Uterus (tissue), 4 donors: ENCODE data around the gene DYTN. TPM values are rescaled to one million over a fixed set of nuclear protein-coding genes. Genes with fewer than 3 reads are reported as not detected.

Experiments
- DNase-seq, 2 donors: peaks; one replicate each; pipeline ENCODE4 v3.0.0-alpha.2; 2019 to 2020
- H3K27ac ChIP-seq, 2 donors: fragments of 200-600 bp; sonication (generic); 1 replicate in 1 of 2; 2 replicates in 1 of 2; pipeline ENCODE4 v1.5.1; 2016 to 2018
- H3K27me3 ChIP-seq, 2 donors: fragments of 200-600 bp; sonication (generic); one replicate each; pipeline ENCODE4 v1.5.1; 2018 to 2019; ENCODE audit warnings: control low read depth in 1 of 2
- H3K36me3 ChIP-seq, 2 donors: fragments of 200-600 bp; sonication (generic); one replicate each; pipeline ENCODE4 v1.5.1; 2019; ENCODE audit warnings: control low read depth in 1 of 2
- H3K4me1 ChIP-seq, 2 donors: fragments of 200-600 bp; sonication (generic); one replicate each; pipeline ENCODE4 v1.5.1; 2018 to 2019; ENCODE audit warnings: control low read depth in 1 of 2
- H3K4me3 ChIP-seq, 2 donors: fragments of 200-600 bp; sonication (generic); 1 replicate in 1 of 2; 2 replicates in 1 of 2; pipeline ENCODE4 v1.5.1; 2018 to 2019; ENCODE audit warnings: mild to moderate bottlenecking in 1 of 2
- H3K9me3 ChIP-seq, 2 donors: fragments of 200-600 bp; sonication (generic); one replicate each; pipeline ENCODE4 v1.5.1; 2019; ENCODE audit warnings: control low read depth in 1 of 2
- POLR2A ChIP-seq, 2 donors: fragments of 450-650 bp; IDR thresholded peaks; one replicate each; pipeline ENCODE4 v1.6.1; 2016; ENCODE audit warnings: antibody characterized with exemption in 2 of 2, mild to moderate bottlenecking in 1 of 2, moderate library complexity in 1 of 2
- intact Hi-C: fragments of 100-400 bp; cut with DNase I; formaldehyde crosslinking; loops from one replicate; pipeline ENCODE4 v1.15.1; 2023; ENCODE audit warnings: low total_unique reads
- total RNA-seq, 4 donors: library from RNA; depleted of rRNA in 3 of 4; stranded (reverse); fragments of >200 nt in 3 of 4; gene quantifications; one replicate each; pipeline versions ENCODE4 v1.1.0 to v1.2.4, GENCODE V29; 2014 to 2023
- TF ChIP-seq, protein P1 (sequence below), 4 experiments: fragments of 200-600 bp in 2 of 4; fragments of 450-650 bp in 2 of 4; sonication (generic) in 2 of 4; IDR thresholded peaks; one replicate each; pipeline ENCODE4 v1.5.1; 2016 to 2019; ENCODE audit warnings: antibody characterized with exemption in 4 of 4, mild to moderate bottlenecking in 2 of 4, moderate library complexity in 1 of 4
- donor health status: DM: yes; HTN: yes; CAD: no.

Gene DYTN
- total RNA-seq, 4 donors from 2014 or later = not detected

GRCh38 chr2:206631340-206631739, 86.9 kb downstream of the DYTN start:
- no peaks in the 10 kb centered on the region for H3K4me1 ChIP-seq
- no peaks in the 10 kb centered on the region for H3K9me3 ChIP-seq
- no peak overlapping the region for H3K4me3 ChIP-seq
- no peak for DNase-seq
- H3K27me3 ChIP-seq = no peaks in the 10 kb centered on the region
- no peak overlapping the region for H3K27ac ChIP-seq
- no peaks in the 10 kb centered on the region for H3K36me3 ChIP-seq
- no peak for TF ChIP-seq POLR2A (IDR thresholded peaks at IDR 0.05)
- TF ChIP-seq, protein P1, sequence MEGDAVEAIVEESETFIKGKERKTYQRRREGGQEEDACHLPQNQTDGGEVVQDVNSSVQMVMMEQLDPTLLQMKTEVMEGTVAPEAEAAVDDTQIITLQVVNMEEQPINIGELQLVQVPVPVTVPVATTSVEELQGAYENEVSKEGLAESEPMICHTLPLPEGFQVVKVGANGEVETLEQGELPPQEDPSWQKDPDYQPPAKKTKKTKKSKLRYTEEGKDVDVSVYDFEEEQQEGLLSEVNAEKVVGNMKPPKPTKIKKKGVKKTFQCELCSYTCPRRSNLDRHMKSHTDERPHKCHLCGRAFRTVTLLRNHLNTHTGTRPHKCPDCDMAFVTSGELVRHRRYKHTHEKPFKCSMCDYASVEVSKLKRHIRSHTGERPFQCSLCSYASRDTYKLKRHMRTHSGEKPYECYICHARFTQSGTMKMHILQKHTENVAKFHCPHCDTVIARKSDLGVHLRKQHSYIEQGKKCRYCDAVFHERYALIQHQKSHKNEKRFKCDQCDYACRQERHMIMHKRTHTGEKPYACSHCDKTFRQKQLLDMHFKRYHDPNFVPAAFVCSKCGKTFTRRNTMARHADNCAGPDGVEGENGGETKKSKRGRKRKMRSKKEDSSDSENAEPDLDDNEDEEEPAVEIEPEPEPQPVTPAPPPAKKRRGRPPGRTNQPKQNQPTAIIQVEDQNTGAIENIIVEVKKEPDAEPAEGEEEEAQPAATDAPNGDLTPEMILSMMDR (IDR thresholded peaks at IDR 0.05) = no peak
- intact Hi-C loops = no loop called here

DNA sequence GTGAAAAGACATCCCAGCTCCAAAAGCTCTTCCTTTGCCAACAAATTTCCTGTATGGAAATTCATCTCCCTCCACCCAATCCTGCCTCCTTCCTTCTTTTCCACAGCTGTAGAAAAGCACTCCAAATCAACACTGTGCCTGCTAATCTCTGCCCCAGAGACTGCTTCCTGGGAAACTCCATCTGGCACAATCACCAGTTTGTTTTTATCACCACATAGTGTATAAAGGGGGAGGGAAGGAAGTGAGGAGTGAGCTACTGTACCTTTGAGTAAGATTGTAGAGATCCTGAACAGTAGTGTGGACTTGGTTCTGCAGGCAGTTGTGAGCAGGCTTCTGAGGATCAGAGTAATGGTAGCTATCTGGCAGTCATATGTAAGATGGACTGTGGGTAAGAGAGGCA, 90.6 kb downstream of the DYTN start:
- intact Hi-C loops = no loop called here
- no peak overlapping the region for H3K27ac ChIP-seq

GRCh38 chr2:206626108-206626507, 92.1 kb downstream of the DYTN start:
- Histone ChIP-seq H3K9me3 (no peaks in the 10 kb centered on the region), H3K4me3 (no peak overlapping the region), H3K27ac (no peak overlapping the region), H3K27me3 (peaks cover 0 to 3% of the 10 kb centered on the region in 2 donors), H3K4me1 (no peaks in the 10 kb centered on the region), H3K36me3 (no peaks in the 10 kb centered on the region)
- DNase-seq = no peak
- intact Hi-C loops = no loop called here
- TF ChIP-seq POLR2A (IDR thresholded peaks at IDR 0.05) = no peak
- TF ChIP-seq, protein P1 (IDR thresholded peaks at IDR 0.05) = no peak

More for the DNA sequence above, 90.6 kb downstream of the DYTN start:
- Histone ChIP-seq H3K4me1 (no peaks in the 10 kb centered on the region), H3K27me3 (peaks cover 0 to 3% of the 10 kb centered on the region in 2 donors), H3K9me3 (no peaks in the 10 kb centered on the region), H3K36me3 (no peaks in the 10 kb centered on the region), H3K4me3 (no peak overlapping the region)
- no peak for TF ChIP-seq POLR2A (IDR thresholded peaks at IDR 0.05)
- TF ChIP-seq, protein P1 (IDR thresholded peaks at IDR 0.05) = no peak
- no peak for DNase-seq

- no peak overlapping the region for H3K4me3 ChIP-seq
These were observed 99.2 kb downstream of the DYTN start for GRCh38 chr2:206619011-206619410.

GRCh38 chr2:206616151-206616550, 102.0 kb downstream of the DYTN start:
- no peak overlapping the region for H3K27ac ChIP-seq
- H3K9me3 ChIP-seq = no peaks in the 10 kb centered on the region
- H3K4me1 ChIP-seq = no peaks in the 10 kb centered on the region
- no peaks in the 10 kb centered on the region for H3K27me3 ChIP-seq
- no peaks in the 10 kb centered on the region for H3K36me3 ChIP-seq
- no peak overlapping the region for H3K4me3 ChIP-seq
- intact Hi-C loops = no loop called here
- no peak for DNase-seq
- no peak for TF ChIP-seq POLR2A (IDR thresholded peaks at IDR 0.05)
- TF ChIP-seq, protein P1 (IDR thresholded peaks at IDR 0.05) = no peak

More at GRCh38 chr2:206619011-206619410, 99.2 kb downstream of the DYTN start:
- no peak for DNase-seq
- no peak overlapping the region for H3K27ac ChIP-seq
- no peaks in the 10 kb centered on the region for H3K27me3 ChIP-seq
- no peaks in the 10 kb centered on the region for H3K9me3 ChIP-seq
- TF ChIP-seq, protein P1 (IDR thresholded peaks at IDR 0.05) = no peak
- no peak for TF ChIP-seq POLR2A (IDR thresholded peaks at IDR 0.05)
- no peaks in the 10 kb centered on the region for H3K4me1 ChIP-seq
- intact Hi-C loops = no loop called here
- H3K36me3 ChIP-seq = no peaks in the 10 kb centered on the region
